ENCODE results near the gene SYVN1. TPM values are rescaled to one million over a fixed set of nuclear protein-coding genes. Genes with fewer than 3 reads are reported as not detected.

The SYVN1 gene
- polyA plus RNA-seq, 1 of the 3 experiments (the other 2 are of a cell fraction), result 31.9 TPM

GRCh38 chr11:65181569-65182257 is 47.4 kb upstream of the SYVN1 start, which contains the start of gene CAPN1:
TSS of gene CAPN1 (plus strand) at chr11:65181928. CDS start at chr11:65182702, 774 bp downstream.
- POLR2A ChIA-PET, result interaction anchor here (1.0 to 3.3 kb wide), 6 partner anchors 47 to 70 kb away, joined by 3 to 25 read pairs (median 4); partner anchors contain the start of genes FAU, MRPL49, SYVN1 and TM7SF2
- WGBS (ENCODE audit: low lambda C conversion rate), result 2% methylated on average over 30 of the region's 43 CpGs

GRCh38 chr11:65180877-65181568 is 46.7 kb upstream of the SYVN1 start:
- DNase-seq, result peak; percentile 96
- Histone ChIP-seq H3K9me3 (no peaks in the 10 kb centered on the region), H3K4me2 (peak overlapping the region; percentile 98), H3K79me2 (ENCODE audit: insufficient read depth) (peaks cover 51% of the 10 kb centered on the region), H3F3A (replicated peaks; ENCODE audit: insufficient read depth) (no peaks in the 10 kb centered on the region), H3K36me3 (replicated peaks in 1 of 2; ENCODE audit: control insufficient read depth in 1 of 2, insufficient read depth in 2 of 2, low read length in 1 of 2) (peaks cover 0 to 16% of the 10 kb centered on the region in 2 experiments), H3K27ac (ENCODE audit: low read depth in 2 of 2, low read length in 1 of 2) (peak overlapping the region in 1 of 2 experiments; percentile 75; a peak in 2 of 4 replicates), H4K20me1 (ENCODE audit: insufficient read depth) (peaks cover 4% of the 10 kb centered on the region; the same call in 1 of the 2 replicates), H3K4me1 (ENCODE audit: control insufficient read depth in 1 of 2, insufficient read depth in 2 of 2, low read depth in 1 of 2, low read length in 1 of 2) (peaks cover 0 to 18% of the 10 kb centered on the region in 2 experiments; a peak in 2 of 4 replicates), H3K9me2 (no peaks in the 10 kb centered on the region), H2AFZ (ENCODE audit: low read depth) (peak overlapping the region; percentile 79), H3K4me3 (ENCODE audit: low read depth in 2 of 2, low read length in 1 of 2) (peak overlapping the region; percentile 95 to 98), H3K27me3 (ENCODE audit: insufficient read depth) (no peaks in the 10 kb centered on the region), H3K9ac (peak overlapping the region; percentile 93)
- 0% methylated on average over 8 of the region's 60 CpGs for WGBS (ENCODE audit: low lambda C conversion rate)
- ChIA-PET CTCF (interaction anchor here (0.7 to 4.8 kb wide), 29 partner anchors 8 to 168 kb away, joined by 3 to 46 read pairs (median 5); partner anchors contain the start of genes FAU, MRPL49, POLA2 and SPDYC), POLR2A (interaction anchor here (0.7 to 3.3 kb wide), 6 partner anchors 31 to 70 kb away, joined by 3 to 25 read pairs (median 4); partner anchors contain the start of genes FAU, MRPL49, SYVN1 and ZNHIT2)
- peak; percentile 62 for TF ChIP-seq RAD21 (IDR thresholded peaks at IDR 0.05; ENCODE audit: low read length)
- no peak for TF ChIP-seq REST (IDR thresholded peaks at IDR 0.05; ENCODE audit: low read depth, low read length)
- TF ChIP-seq RCOR1 (IDR thresholded peaks at IDR 0.05; ENCODE audit: low read length), result no peak
- 0 out of 2 replicates have a peak, but pooled peaks have one; percentile 37 for TF ChIP-seq MXI1 (IDR thresholded peaks at IDR 0.05; ENCODE audit: low read depth, low read length)
- TF ChIP-seq FOXJ3 (CRISPR knock-in tag; IDR thresholded peaks at IDR 0.05), result peak; percentile 47; the same call in 1 of the 2 replicates
- TF ChIP-seq, protein P1, sequence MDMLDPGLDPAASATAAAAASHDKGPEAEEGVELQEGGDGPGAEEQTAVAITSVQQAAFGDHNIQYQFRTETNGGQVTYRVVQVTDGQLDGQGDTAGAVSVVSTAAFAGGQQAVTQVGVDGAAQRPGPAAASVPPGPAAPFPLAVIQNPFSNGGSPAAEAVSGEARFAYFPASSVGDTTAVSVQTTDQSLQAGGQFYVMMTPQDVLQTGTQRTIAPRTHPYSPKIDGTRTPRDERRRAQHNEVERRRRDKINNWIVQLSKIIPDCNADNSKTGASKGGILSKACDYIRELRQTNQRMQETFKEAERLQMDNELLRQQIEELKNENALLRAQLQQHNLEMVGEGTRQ (IDR thresholded peaks at IDR 0.05; ENCODE audit: borderline replicate concordance, low read depth, low read length), result no peak
- TF ChIP-seq EZH2phosphoT487 (IDR thresholded peaks at IDR 0.05; ENCODE audit: borderline replicate concordance, low read depth), result no peak
- peak; percentile 53 for TF ChIP-seq CTCF (IDR thresholded peaks at IDR 0.05)

More at GRCh38 chr11:65181569-65182257, 47.4 kb upstream of the SYVN1 start, which contains the start of gene CAPN1:
- no peaks in the 10 kb centered on the region for H3K9me2 ChIP-seq
- CTCF ChIA-PET, result interaction anchor here (0.7 to 4.8 kb wide), 25 partner anchors 9 to 169 kb away, joined by 3 to 46 read pairs (median 5); partner anchors contain the start of genes ARL2, FAU, MRPL49 and POLA2
- peaks cover 51% of the 10 kb centered on the region for H3K79me2 ChIP-seq (ENCODE audit: insufficient read depth)
- H3K9me3 ChIP-seq, result no peaks in the 10 kb centered on the region
- H3K27me3 ChIP-seq (ENCODE audit: insufficient read depth), result no peaks in the 10 kb centered on the region
- peak; percentile 20; the same call in 1 of the 2 replicates for TF ChIP-seq POLR2AphosphoS5 (IDR thresholded peaks at IDR 0.05; ENCODE audit: low read depth, low read length)
- peak; percentile 64 for TF ChIP-seq ELF1 (IDR thresholded peaks at IDR 0.05)
- TF ChIP-seq RXRA (IDR thresholded peaks at IDR 0.05; ENCODE audit: borderline replicate concordance, low read depth), result no peak
- no peak for TF ChIP-seq RCOR1 (IDR thresholded peaks at IDR 0.05; ENCODE audit: low read length)
- 0 out of 2 replicates have a peak, but pooled peaks have one; percentile 67 for TF ChIP-seq SIN3A (IDR thresholded peaks at IDR 0.05; ENCODE audit: borderline replicate concordance, low read depth, low read length)
- TF ChIP-seq FOSL2 (IDR thresholded peaks at IDR 0.05; ENCODE audit: borderline replicate concordance, low read depth), result peak; percentile 33; the same call in 1 of the 2 replicates
- peak; percentile 27; the same call in 1 of the 2 replicates for TF ChIP-seq GABPA (IDR thresholded peaks at IDR 0.05; ENCODE audit: low read depth)
- no peaks in the 10 kb centered on the region for H3F3A ChIP-seq (replicated peaks; ENCODE audit: insufficient read depth)
- peak within 1 kb of the TSS; percentile 22 to 75; a peak in 3 of 4 replicates for H3K27ac ChIP-seq (ENCODE audit: low read depth in 2 of 2, low read length in 1 of 2)
- H3K36me3 ChIP-seq (replicated peaks in 1 of 2; ENCODE audit: control insufficient read depth in 1 of 2, insufficient read depth in 2 of 2, low read length in 1 of 2), result peaks cover 0 to 21% of the 10 kb centered on the region in 2 experiments
- peaks cover 0 to 18% of the 10 kb centered on the region in 2 experiments; a peak in 2 of 4 replicates for H3K4me1 ChIP-seq (ENCODE audit: control insufficient read depth in 1 of 2, insufficient read depth in 2 of 2, low read depth in 1 of 2, low read length in 1 of 2)
- peak within 1 kb of the TSS; percentile 98 for H3K4me2 ChIP-seq
- peak within 1 kb of the TSS; percentile 79 for H2AFZ ChIP-seq (ENCODE audit: low read depth)
- H4K20me1 ChIP-seq (ENCODE audit: insufficient read depth), result peaks cover 5% of the 10 kb centered on the region; the same call in 1 of the 2 replicates
- H3K4me3 ChIP-seq (ENCODE audit: low read depth in 2 of 2, low read length in 1 of 2), result peak within 1 kb of the TSS; percentile 95 to 98
- peak within 1 kb of the TSS; percentile 93 for H3K9ac ChIP-seq
- DNase-seq, result peak; percentile 86
